ENCODE results near the gene ADGRF5. TPM values are rescaled to one million over a fixed set of nuclear protein-coding genes. Genes with fewer than 3 reads are reported as not detected.
A peak's percentile ranks its signal among the peaks of the same experiment; 100 is the strongest.

Gene ADGRF5
- total RNA-seq, 1 experiment from 2014 or later = 40.0 TPM

DNA sequence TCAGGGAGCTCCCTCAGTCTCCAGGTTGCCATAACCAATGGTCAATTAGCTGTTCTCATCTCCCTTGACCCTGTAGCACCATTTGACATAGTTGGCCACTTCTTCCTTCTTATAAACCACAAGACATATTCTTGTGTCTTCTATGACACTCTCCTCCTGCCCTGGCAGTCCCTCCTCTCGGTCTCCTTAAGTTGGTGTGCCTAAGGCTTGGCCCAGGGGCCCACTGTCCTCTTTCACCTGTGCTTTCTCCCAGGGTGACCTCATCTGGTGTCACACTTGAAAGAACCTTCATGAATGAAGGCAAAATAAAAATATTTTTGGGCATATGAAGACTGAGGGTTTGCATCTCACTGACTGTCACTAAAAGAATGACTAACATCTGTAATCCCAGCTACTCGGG, 9.7 kb upstream of the ADGRF5 start:
- POLR2A ChIA-PET (ENCODE audit: unreplicated experiment) = no interaction called here
- no peak for DNase-seq
- Histone ChIP-seq H3K4me1 (replicated peaks; ENCODE audit: insufficient read depth) (peaks cover 77% of the 10 kb centered on the region), H4K20me1 (ENCODE audit: insufficient read depth) (no peaks in the 10 kb centered on the region), H3K4me2 (no peak overlapping the region), H3K27ac (no peak overlapping the region), H3K36me3 (ENCODE audit: low read depth) (no peaks in the 10 kb centered on the region), H3K9me2 (ENCODE audit: insufficient read depth) (no peaks in the 10 kb centered on the region), H2AFZ (no peak overlapping the region), H3K9me3 (ENCODE audit: insufficient read depth, low read depth) (no peaks in the 10 kb centered on the region), H3K4me3 (no peak overlapping the region), H3K27me3 (ENCODE audit: insufficient read depth, low read depth) (no peaks in the 10 kb centered on the region), H3K79me2 (ENCODE audit: low read depth) (no peaks in the 10 kb centered on the region), H3F3A (ENCODE audit: insufficient read depth, low read depth) (peaks cover 36% of the 10 kb centered on the region)
- BruUV-seq (replicated peaks) = no TSS peak
- CTCF ChIA-PET = no interaction called here
- intact Hi-C loops (cut with micrococcal nuclease; ENCODE audit: unreplicated experiment) = no loop called here
- TF ChIP-seq EZH2 (IDR thresholded peaks at IDR 0.05; ENCODE audit: low read depth) = no peak
- TF ChIP-seq, protein P1, sequence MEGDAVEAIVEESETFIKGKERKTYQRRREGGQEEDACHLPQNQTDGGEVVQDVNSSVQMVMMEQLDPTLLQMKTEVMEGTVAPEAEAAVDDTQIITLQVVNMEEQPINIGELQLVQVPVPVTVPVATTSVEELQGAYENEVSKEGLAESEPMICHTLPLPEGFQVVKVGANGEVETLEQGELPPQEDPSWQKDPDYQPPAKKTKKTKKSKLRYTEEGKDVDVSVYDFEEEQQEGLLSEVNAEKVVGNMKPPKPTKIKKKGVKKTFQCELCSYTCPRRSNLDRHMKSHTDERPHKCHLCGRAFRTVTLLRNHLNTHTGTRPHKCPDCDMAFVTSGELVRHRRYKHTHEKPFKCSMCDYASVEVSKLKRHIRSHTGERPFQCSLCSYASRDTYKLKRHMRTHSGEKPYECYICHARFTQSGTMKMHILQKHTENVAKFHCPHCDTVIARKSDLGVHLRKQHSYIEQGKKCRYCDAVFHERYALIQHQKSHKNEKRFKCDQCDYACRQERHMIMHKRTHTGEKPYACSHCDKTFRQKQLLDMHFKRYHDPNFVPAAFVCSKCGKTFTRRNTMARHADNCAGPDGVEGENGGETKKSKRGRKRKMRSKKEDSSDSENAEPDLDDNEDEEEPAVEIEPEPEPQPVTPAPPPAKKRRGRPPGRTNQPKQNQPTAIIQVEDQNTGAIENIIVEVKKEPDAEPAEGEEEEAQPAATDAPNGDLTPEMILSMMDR (conservative IDR thresholded peaks at IDR 0.05) = no peak

DNA sequence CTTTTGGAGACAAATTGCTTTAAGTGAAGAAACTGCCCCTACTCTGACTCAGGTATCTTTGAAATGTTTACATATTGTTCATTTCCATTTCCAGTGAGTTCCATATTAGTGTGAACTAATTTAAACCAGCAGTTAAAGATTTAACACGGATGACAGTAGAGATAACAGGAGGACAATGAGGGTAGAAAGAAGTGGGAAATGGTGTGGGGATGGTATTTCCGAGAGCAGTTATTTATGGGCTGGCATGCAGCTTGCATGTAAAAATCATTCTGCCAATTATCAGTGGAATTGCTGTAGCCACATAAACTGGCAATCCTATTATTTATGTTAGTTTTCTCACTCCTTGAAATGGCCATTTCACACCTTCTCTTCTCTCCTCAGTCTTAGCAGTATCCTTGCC, 8.6 kb upstream of the ADGRF5 start:
- no peak overlapping the region for H3K4me2 ChIP-seq
- POLR2A ChIA-PET (ENCODE audit: unreplicated experiment) = no interaction called here
- H3K9me2 ChIP-seq (ENCODE audit: insufficient read depth) = no peaks in the 10 kb centered on the region
- H4K20me1 ChIP-seq (ENCODE audit: insufficient read depth) = no peaks in the 10 kb centered on the region
- BruUV-seq (replicated peaks) = no TSS peak
- no peaks in the 10 kb centered on the region for H3K36me3 ChIP-seq (ENCODE audit: low read depth)
- no peak overlapping the region for H3K27ac ChIP-seq
- intact Hi-C loops (cut with micrococcal nuclease; ENCODE audit: unreplicated experiment) = no loop called here
- H2AFZ ChIP-seq = no peak overlapping the region
- H3K4me3 ChIP-seq = no peak overlapping the region
- CTCF ChIA-PET = no interaction called here
- H3K9me3 ChIP-seq (ENCODE audit: insufficient read depth, low read depth) = no peaks in the 10 kb centered on the region
- TF ChIP-seq, protein P1 (conservative IDR thresholded peaks at IDR 0.05) = no peak
- TF ChIP-seq EZH2 (IDR thresholded peaks at IDR 0.05; ENCODE audit: low read depth) = no peak
- H3K79me2 ChIP-seq (ENCODE audit: low read depth) = no peaks in the 10 kb centered on the region
- peaks cover 77% of the 10 kb centered on the region for H3K4me1 ChIP-seq (replicated peaks; ENCODE audit: insufficient read depth)
- no peak for DNase-seq
- H3K27me3 ChIP-seq (ENCODE audit: insufficient read depth, low read depth) = no peaks in the 10 kb centered on the region
- H3F3A ChIP-seq (ENCODE audit: insufficient read depth, low read depth) = peaks cover 37% of the 10 kb centered on the region

DNA sequence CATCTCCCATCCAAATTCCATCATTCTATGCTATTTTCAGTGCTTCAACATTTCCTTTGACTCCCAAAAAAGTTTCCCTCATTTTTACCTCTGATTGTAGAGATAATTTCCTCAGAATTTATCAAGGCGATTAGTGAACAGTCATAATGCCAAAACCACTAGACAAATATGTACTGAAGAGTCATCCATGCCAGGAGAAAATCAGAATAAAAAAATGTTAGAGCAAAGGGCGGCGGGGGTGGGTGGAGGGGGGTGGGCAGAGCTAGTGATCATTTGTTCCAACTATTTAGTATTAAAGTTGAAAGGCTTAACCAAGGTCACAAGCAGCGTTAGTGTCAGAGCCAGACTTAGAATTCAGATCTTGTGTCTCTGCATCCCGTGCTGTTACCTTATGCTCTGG, 5.3 kb upstream of the ADGRF5 start:
- no peaks in the 10 kb centered on the region for H3K36me3 ChIP-seq (ENCODE audit: low read depth)
- peak overlapping the region; percentile 95 for H3K27ac ChIP-seq
- no peaks in the 10 kb centered on the region for H3K9me2 ChIP-seq (ENCODE audit: insufficient read depth)
- H3K4me2 ChIP-seq = peak overlapping the region; percentile 88
- BruUV-seq (replicated peaks) = no TSS peak
- ChIA-PET CTCF (no interaction called here), POLR2A (ENCODE audit: unreplicated experiment) (interaction anchor here (0.7 kb wide), 1 partner anchor 115 kb away, joined by 5 read pairs; no protein-coding TSS in a partner anchor)
- DNase-seq = peak in 1 of 2 experiments; percentile 82
- H3K79me2 ChIP-seq (ENCODE audit: low read depth) = peaks cover 30% of the 10 kb centered on the region
- peaks cover 77% of the 10 kb centered on the region for H3K4me1 ChIP-seq (replicated peaks; ENCODE audit: insufficient read depth)
- H3K4me3 ChIP-seq = peak overlapping the region; percentile 15; the same call in 1 of the 2 replicates
- no peak overlapping the region for H2AFZ ChIP-seq
- no peaks in the 10 kb centered on the region for H3K27me3 ChIP-seq (ENCODE audit: insufficient read depth, low read depth)
- peaks cover 48% of the 10 kb centered on the region for H3F3A ChIP-seq (ENCODE audit: insufficient read depth, low read depth)
- H3K9me3 ChIP-seq (ENCODE audit: insufficient read depth, low read depth) = 0 out of 2 replicates have a peak, but pooled peaks cover 4% of the 10 kb centered on the region
- TF ChIP-seq, protein P1 (conservative IDR thresholded peaks at IDR 0.05) = no peak
- TF ChIP-seq EZH2 (IDR thresholded peaks at IDR 0.05; ENCODE audit: low read depth) = no peak
- H4K20me1 ChIP-seq (ENCODE audit: insufficient read depth) = no peaks in the 10 kb centered on the region
- intact Hi-C loops (cut with micrococcal nuclease; ENCODE audit: unreplicated experiment) = loop anchor here (2.0 to 5.0 kb wide), 3 partner anchors 65 to 116 kb away; partner anchors contain the start of gene ADGRF1
